Fibroblast of lung (primary cell): ENCODE data around the gene CARMIL1.

Source experiments
- EZH2 ChIP-seq: IDR thresholded peaks from 2 replicates; pipeline ENCODE4 v1.5.1; 2012; ENCODE audit warnings: low read length, control low read depth, mild to moderate bottlenecking; ENCODE audit errors: missing control alignments
- TF ChIP-seq, protein P1 (sequence below), 2 donors: IDR thresholded peaks in 1 of 2; conservative IDR thresholded peaks in 1 of 2; 1 replicate in 1 of 2; 2 replicates in 1 of 2; pipeline ENCODE4 v1.5.1; 2011 to 2012; ENCODE audit warnings: low read length in 2 of 2, control low read depth in 1 of 2, inconsistent platforms in 1 of 2, low read depth in 1 of 2, mild to moderate bottlenecking in 1 of 2

DNA sequence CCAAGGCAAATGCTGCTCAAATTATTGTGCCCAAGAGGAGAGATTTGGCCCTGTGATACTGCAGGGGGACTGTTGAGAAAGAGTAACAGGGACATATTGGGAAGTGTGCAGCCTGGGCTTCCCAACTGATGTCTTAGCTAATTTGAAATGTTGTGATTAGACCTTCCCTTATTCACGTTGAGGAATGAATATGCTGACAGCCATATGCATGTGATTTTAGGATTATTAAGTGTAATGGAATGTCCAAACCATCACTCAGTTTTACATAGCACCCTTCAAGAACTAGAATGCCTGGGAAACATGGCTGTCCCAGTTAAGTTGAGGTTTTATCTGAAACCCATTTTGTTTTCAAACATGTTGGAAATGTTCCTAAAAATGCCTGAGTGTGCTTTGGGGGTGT lies 81.4 kb downstream of the CARMIL1 start:
- TF ChIP-seq, protein P1, sequence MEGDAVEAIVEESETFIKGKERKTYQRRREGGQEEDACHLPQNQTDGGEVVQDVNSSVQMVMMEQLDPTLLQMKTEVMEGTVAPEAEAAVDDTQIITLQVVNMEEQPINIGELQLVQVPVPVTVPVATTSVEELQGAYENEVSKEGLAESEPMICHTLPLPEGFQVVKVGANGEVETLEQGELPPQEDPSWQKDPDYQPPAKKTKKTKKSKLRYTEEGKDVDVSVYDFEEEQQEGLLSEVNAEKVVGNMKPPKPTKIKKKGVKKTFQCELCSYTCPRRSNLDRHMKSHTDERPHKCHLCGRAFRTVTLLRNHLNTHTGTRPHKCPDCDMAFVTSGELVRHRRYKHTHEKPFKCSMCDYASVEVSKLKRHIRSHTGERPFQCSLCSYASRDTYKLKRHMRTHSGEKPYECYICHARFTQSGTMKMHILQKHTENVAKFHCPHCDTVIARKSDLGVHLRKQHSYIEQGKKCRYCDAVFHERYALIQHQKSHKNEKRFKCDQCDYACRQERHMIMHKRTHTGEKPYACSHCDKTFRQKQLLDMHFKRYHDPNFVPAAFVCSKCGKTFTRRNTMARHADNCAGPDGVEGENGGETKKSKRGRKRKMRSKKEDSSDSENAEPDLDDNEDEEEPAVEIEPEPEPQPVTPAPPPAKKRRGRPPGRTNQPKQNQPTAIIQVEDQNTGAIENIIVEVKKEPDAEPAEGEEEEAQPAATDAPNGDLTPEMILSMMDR (conservative IDR thresholded peaks at IDR 0.05 in 1 of 2, IDR thresholded peaks at IDR 0.05 in 1 of 2; ENCODE audit: low read depth in 1 of 2, low read length in 2 of 2): no peak
- no peak for TF ChIP-seq EZH2
